Measurements from ENCODE around the gene SV2A. TPM values are rescaled to one million over a fixed set of nuclear protein-coding genes. Genes with fewer than 3 reads are reported as not detected.
A peak's percentile ranks its signal among the peaks of the same experiment; 100 is the strongest.

Gene SV2A
- total RNA-seq, 1 donor from 2014 or later = 5.9 TPM

- intact Hi-C loops (cut with DNase I) = loop anchor here (1.0 kb wide), 1 partner anchor 50 kb away; a partner anchor contains a TSS
- peak in 1 of 2 donors; percentile 76 for DNase-seq (ENCODE audit: low spot score in 2 of 2)
- H3K4me1 ChIP-seq = peaks cover 5 to 27% of the 10 kb centered on the region in 2 donors
- no peak for TF ChIP-seq CTCF (IDR thresholded peaks at IDR 0.05)
- H3K27me3 ChIP-seq = no peaks in the 10 kb centered on the region
- H3K27ac ChIP-seq = peak within 1 kb of the TSS; percentile 82 to 96
- peaks cover 8 to 27% of the 10 kb centered on the region in 2 donors for H3K36me3 ChIP-seq
- no peaks in the 10 kb centered on the region for H3K9me3 ChIP-seq
- H3K4me3 ChIP-seq = peak within 1 kb of the TSS; percentile 74 to 93
Observed at GRCh38 chr1:149936170-149936991, 18.7 kb upstream of the SV2A start, which contains the start of gene MTMR11. MTMR11 (minus strand) TSS chr1:149936879; CDS start chr1:149936647, 232 bp downstream.

- H3K9me3 ChIP-seq = no peaks in the 10 kb centered on the region
- intact Hi-C loops (cut with DNase I) = no loop called here
- H3K27ac ChIP-seq = peak overlapping the region; percentile 82 to 96
- peaks cover 5 to 22% of the 10 kb centered on the region in 2 donors for H3K4me1 ChIP-seq
- H3K27me3 ChIP-seq = no peaks in the 10 kb centered on the region
- DNase-seq (ENCODE audit: low spot score in 2 of 2) = no peak
- no peak for TF ChIP-seq CTCF (IDR thresholded peaks at IDR 0.05)
- H3K4me3 ChIP-seq = no peak overlapping the region
- peaks cover 24 to 45% of the 10 kb centered on the region in 2 donors for H3K36me3 ChIP-seq
Observed at GRCh38 chr1:149934356-149934755, 16.7 kb upstream of the SV2A start.

- Histone ChIP-seq H3K27ac (peak overlapping the region; percentile 82 to 96), H3K27me3 (no peaks in the 10 kb centered on the region), H3K4me3 (no peak overlapping the region), H3K36me3 (peaks cover 31 to 46% of the 10 kb centered on the region in 2 donors), H3K9me3 (no peaks in the 10 kb centered on the region), H3K4me1 (peaks cover 5 to 21% of the 10 kb centered on the region in 2 donors)
- intact Hi-C loops (cut with DNase I) = no loop called here
- DNase-seq (ENCODE audit: low spot score in 2 of 2) = no peak
- no peak for TF ChIP-seq CTCF (IDR thresholded peaks at IDR 0.05)
Observed at GRCh38 chr1:149933208-149933607, 15.6 kb upstream of the SV2A start.

GRCh38 chr1:149932474-149932873 is 14.8 kb upstream of the SV2A start:
- intact Hi-C loops (cut with DNase I) = no loop called here
- Histone ChIP-seq H3K27me3 (no peaks in the 10 kb centered on the region), H3K36me3 (peaks cover 31 to 46% of the 10 kb centered on the region in 2 donors), H3K27ac (no peak overlapping the region), H3K4me1 (peaks cover under 1 to 13% of the 10 kb centered on the region in 2 donors), H3K4me3 (no peak overlapping the region), H3K9me3 (no peaks in the 10 kb centered on the region)
- no peak for DNase-seq (ENCODE audit: low spot score in 2 of 2)
- TF ChIP-seq CTCF (IDR thresholded peaks at IDR 0.05) = no peak

GRCh38 chr1:149931212-149931790 is 13.7 kb upstream of the SV2A start:
- H3K4me3 ChIP-seq = no peak overlapping the region
- H3K9me3 ChIP-seq = no peaks in the 10 kb centered on the region
- DNase-seq (ENCODE audit: low spot score in 2 of 2) = no peak
- no peak for TF ChIP-seq CTCF (IDR thresholded peaks at IDR 0.05)
- peaks cover 6 to 14% of the 10 kb centered on the region in 2 donors for H3K4me1 ChIP-seq
- H3K27ac ChIP-seq = peak overlapping the region; percentile 20 to 29
- intact Hi-C loops (cut with DNase I) = no loop called here
- H3K36me3 ChIP-seq = peaks cover 34 to 48% of the 10 kb centered on the region in 2 donors
- no peaks in the 10 kb centered on the region for H3K27me3 ChIP-seq

Measured in ascending aorta (tissue), 2 donors.